ACHN (cell line): ENCODE results near the gene BPI.
"Not testable (repeated sequence)": the region's sequence is repeated elsewhere in the genome, so short reads cannot be mapped to it uniquely, and the experiment has no call there.

Source experiments
- DNase-seq: peaks from one replicate; pipeline ENCODE4 v3.0.0-alpha.2; 2015
- in situ Hi-C: cut with HindIII; loops from 2 replicates; pipeline ENCODE4 v1.10.0; 2017; ENCODE audit warnings: low sequenced_read_pairs, low pct_ligation_motif_present, low pct_unique_long_range_greater_than_20kb

The BPI gene

DNA sequence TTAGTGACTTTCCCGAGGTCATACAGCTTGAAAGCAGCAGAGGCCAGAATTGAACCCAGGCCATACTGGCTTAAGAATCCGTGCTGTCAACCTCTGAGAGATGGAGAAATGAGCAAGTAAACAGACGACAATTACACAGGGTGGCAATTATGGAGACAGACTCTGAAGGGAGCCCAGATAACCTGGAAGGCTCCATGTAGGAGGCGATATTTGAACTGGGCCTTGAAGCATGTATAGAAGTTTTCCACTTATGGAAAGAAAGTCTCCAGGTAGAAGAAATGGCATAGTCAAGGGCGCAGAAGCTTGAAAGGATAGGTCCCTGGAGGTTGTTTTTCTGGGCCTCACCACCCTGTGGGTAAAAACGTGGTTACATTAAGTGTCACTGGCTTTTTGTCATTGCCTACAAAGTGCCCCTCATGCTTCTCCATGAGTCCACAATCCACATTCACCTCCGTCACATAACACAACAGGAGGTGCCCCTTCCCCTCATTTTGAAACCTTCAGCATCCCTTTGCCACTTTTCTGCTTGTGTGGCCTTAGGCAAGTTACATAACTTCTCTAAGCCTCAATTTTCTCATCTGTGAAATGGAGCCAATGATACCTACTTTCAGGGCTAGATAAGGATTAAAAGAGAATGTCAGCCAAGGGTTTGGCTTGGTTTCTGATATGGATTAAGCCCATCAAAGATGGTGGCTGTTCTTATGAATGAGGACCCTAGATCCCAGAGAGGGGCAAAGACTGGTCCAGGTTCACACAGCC lies 5.9 kb upstream of the BPI start:
- no peak for DNase-seq
- in situ Hi-C loops, result no loop called here

DNA sequence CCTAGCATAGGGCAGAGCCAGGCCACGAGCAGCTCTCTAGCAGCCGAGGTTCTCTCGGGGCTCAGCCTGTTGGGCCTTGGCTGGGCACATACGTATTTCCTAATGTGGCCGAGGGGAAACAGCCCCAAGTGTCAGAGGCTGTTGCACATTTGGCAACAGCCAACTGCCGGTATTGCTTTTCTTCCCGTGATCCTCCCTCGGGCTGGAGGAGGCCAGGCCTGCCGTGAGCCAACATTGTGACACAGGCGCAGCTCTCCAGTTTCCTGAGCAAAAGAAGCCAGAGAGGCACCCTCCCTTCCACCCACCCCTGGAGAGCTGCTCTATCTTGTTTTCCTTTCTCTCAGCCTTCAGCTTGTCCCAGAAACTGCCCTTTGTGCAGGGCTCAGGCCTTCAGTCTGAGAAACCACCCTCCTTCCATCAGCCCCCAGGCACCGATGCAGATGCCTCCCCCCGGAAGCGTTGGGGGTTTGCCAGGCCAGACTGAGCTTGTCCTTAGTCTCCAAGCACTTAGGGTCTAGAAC lies 5.1 kb upstream of the BPI start:
- in situ Hi-C loops, result no loop called here
- DNase-seq, result no peak

DNA sequence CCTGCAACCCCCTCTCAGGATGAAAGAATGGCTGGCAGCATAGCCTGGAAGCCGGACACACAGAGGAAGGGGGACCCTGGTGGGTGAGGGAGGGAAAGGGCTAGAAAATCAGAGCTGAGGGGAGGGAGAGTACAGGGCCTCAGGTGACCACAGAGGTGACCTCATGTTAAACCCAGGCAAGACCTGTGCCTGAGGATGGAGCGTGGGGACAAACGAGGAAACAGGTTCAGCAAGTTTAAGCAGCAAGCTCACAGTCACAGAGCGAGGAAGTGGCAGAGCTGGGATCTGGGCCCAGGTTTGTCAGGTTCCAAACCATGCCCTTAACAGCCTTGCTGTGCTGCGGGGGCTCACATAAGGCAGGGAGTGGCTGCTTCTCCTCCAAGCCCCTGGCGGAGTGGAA lies 4.0 kb upstream of the BPI start:
- in situ Hi-C loops, result no loop called here
- no peak for DNase-seq

DNA sequence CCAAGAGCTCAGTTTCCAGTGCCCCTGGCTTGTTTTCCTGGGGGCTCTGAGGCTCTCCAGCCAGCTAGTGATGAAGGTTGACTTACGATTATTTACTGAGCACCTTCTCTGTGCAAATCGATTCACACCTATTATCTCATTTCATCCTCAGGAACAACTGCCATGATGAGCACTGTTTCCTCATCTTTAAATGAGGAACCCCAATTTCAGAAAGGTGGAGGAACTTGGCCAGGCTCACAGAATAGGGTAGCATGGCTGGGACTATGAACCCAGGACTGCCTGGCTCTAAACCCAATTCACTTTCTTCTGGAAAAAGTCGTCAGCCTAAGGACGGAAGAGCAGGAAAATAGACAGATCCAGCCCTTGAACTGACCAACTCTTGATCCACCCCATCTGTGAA lies 3.5 kb upstream of the BPI start:
- in situ Hi-C loops, result no loop called here
- no peak for DNase-seq

DNA sequence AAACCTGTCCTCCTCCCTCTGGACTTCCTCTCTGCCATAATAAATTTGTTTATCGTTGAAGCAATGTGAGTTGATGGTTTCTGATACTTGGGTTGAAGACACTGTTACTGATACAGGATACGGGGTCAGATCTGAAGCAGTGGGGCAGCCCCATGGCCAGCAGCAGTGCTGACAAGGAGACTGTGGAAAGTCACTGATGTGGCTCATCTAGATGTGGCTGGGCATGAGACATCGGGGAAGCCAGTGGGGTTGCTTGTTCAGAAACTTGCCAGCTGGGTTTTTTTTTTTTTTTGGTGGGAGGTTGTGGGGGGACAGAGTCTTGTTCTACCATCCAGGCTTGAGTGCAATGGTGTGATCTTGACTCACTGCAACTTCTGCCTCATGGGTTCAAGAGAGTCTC lies 2.6 kb upstream of the BPI start:
- in situ Hi-C loops, result no loop called here
- DNase-seq, result no peak

DNA sequence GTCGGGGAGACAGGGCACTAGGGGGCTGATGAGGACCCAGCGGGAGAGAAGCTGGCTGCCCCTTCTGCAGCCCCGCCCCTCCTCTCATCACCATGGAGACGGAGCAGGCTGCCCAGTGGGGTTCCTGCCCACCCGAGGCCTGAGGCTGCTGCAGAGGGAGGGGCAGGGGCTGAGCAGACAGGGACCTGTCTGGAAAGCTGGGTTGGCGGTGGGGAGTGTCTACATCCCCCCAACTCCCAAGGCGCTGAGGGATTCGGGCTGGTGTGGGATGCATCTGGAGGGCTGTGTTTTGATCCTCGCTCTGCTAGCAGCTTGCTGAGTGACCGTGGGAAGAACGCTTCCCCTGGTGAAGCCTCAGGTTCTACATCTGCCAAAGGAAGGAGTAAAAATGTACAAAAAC lies 1.2 kb upstream of the BPI start:
- no peak for DNase-seq
- in situ Hi-C loops, result no loop called here

DNA sequence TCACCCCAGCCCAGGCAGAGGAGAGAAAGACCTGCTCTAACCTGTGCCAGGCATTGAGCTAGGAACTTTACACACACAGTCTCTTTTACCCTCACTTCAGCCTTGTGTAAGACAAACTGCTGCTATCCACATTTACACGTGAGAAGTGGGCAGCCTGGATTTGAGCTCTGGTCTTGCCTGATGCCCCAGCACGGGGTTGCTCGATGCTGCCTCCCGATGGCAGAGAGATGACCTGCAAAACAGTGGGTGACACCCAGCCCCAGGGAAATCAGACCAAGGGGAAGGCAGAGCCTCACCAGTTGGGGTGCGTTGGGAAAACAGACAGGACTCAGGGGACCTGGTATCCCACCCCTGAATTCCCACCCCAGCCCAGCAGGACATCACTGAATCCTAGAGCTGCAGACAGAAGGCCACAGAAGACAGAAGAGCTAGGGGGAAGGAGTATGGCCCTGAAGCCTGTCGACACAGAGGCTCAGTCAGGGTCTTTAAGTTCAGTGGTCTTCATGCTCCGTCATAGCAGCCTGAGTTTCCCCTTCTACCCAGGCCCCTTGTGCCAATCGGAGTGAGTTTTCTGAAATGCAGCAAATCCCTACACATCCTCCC lies 990 bp downstream of the BPI start:
- DNase-seq, result peak; percentile 15

DNA sequence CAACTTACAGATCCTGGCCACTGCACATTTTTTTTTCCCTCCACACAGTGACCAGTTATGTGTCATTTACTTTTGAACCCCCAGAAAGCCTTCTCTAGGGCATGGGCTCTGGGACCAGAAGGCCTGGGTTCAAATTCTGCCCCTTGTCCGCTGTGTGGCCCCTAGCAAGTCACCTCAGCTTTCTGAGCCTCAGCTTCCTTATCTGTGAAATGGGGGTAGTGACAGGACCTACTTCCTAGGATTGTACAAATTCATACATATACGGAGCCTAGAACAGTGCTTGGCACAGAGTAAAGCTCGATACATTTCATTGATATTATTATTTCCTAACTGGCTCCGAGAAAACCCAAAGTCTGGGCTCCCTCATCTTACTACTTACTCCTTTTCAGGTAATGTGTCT lies 1.6 kb downstream of the BPI start:
- DNase-seq, result no peak
- in situ Hi-C loops, result no loop called here

More for the DNA sequence above, 990 bp downstream of the BPI start:
- in situ Hi-C loops, result no loop called here

DNA sequence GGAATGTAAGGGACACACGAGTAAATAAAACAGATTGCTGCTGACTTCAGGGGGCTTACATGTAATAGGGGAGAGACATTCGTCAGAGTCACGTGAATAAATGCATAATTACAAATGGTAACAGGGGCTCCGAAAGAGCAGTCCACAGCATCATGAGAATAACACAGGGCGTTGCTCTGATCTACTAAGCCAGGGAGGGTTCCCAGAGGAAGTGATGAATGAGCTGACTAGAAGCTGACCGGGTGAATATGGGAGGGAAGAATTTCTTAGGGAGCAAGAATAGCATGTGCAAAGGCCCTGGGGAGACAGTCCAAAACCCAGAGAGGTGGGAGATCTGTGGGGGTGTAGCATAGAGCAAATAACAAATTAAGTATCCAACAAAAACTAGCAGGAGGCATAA lies 2.4 kb downstream of the BPI start:
- in situ Hi-C loops, result no loop called here
- no peak for DNase-seq

DNA sequence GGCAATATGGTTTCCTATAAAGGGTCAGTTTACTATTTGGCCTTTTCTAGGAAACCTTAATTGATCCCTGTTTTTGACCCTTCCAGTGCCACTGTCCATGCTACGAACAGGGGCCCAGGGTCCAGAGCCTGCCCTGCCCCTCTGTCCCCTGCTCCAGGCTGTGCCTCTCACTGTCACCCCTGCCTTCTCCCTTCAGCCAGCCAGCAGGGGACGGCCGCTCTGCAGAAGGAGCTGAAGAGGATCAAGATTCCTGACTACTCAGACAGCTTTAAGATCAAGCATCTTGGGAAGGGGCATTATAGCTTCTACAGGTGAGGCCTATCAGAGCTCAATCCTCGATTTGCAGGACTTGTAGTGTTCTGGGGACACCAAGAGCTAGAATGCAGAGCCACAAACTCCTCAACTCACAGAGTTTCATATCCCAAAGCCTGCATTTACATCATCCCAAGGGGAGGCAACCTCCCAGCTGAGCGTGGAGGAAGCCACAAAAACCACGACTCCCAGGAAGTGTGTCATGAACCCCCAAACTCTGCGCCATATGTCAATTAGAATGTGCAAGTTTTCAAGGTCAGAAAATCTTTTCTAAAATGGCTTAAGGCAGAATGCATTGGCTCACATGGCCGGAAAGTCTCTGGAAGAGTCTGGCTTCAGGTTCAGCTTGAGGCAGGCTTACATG lies 3.6 kb downstream of the BPI start:
- in situ Hi-C loops, result no loop called here

DNA sequence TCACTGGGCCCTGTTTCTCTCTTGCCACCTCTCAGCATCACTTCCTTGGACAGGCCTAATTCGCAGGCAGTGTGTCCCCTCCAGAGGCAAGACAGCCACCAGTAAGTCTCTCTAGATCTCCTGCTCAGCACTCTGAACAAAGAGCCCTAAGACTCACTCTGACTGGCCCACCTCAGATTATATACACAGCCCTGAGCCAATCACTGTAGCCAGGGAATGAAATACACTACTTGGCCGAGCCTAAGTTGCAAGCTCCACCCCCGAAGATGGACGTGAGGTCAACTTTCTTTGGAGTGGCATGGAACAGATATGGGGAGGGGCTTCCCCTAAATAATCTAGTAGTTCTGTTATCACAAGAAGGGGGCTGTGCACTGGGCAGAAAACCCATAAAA lies 4.1 kb downstream of the BPI start:
- no peak for DNase-seq
- in situ Hi-C loops, result no loop called here

More for the DNA sequence above, 3.6 kb downstream of the BPI start:
- no peak for DNase-seq

DNA sequence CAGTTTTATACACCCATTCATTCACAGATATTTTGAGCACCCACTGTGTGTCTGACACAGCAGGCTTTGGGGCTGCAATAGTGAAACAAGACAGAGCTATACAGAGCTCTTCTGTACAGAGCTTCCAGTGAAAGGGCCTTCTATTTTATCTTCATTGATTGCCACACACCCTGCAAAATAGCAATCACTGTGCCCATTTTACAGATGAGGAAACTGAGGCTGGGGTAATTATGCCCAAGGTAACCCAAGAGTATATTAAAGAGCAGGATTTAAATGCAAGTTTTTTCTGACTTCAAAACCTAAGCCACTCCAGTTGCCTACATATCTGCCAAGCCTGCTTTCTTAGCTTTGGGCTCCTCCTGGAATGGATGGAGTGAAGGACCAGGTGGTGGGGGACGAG lies 4.5 kb downstream of the BPI start:
- in situ Hi-C loops, result no loop called here
- no peak for DNase-seq

DNA sequence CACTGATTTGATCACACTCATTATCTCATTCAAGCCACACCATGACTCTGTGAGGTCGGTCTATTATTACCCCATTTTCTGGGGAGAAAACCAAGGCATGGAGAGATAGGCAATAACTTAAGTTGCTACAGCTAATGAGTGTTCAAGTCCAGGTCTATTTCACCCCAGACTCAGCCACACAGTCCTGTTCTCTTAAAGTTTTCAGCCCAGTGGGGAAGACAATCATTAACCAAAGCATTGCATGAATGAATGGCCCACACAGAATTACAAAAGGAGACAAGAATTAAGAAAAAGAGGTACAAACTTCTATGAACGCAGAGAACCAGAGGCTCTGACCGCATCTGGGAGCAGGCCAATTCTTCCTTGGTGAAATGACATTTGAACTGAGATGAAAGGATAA lies 7.1 kb downstream of the BPI start:
- in situ Hi-C loops, result no loop called here

DNA sequence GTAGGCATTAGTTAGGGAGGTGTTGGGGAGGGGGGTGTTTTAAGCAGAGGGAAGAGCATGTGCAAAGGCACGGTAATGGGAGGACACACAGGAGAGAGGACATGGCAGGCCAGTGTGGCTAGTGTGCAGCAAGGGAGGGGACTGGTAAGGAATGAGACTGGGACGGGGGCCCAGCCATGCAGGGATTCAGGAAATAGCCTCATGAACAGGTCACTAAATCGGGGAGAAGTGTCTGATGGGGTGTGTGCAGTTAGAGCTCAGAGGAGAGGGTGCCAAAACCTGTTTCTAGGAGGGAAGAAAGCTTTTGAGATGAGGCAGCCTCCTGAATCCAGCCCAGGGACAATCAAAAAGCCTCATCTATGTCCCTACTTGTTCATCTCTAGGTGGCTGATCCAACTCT lies 7.5 kb downstream of the BPI start:
- in situ Hi-C loops, result no loop called here
- DNase-seq, result no peak

More for the DNA sequence above, 7.1 kb downstream of the BPI start:
- DNase-seq, result no peak

DNA sequence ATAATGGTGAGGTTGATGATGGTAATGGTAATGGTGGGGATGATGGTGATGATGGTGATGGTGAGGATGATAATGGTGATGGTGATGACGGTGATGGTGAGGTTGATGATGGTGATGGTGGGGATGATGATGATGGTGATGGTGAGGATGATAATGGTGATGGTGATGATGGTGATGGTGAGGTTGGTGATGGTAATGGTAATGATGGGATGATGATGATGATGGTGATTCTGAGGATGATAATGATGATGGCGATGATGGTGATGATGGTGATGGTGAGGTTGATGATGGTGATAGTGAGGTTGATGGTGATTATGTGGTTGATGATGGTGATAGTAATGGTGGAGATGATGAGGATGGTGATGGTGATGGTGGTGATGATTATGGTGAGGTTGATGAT lies 9.7 kb downstream of the BPI start:
- in situ Hi-C loops, result no loop called here
- DNase-seq, result no peak

DNA sequence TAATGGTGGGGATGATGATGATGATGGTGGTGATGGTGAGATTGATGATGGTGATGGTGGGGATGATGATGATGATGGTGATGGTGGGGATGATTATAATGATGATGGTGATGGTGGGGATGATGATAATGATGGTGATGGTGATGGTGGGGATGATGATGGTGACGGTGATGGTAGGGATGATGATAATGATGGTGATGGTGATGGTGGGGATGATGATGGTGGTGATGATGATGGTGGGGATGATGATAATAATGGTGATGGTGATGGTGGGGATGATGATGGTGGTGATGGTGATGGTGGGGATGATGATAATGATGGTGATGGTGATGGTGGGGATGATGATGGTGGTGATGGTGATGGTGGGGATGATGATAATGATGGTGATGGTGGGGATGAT lies 10.4 kb downstream of the BPI start:
- in situ Hi-C loops, DNase-seq: not testable (repeated sequence)

DNA sequence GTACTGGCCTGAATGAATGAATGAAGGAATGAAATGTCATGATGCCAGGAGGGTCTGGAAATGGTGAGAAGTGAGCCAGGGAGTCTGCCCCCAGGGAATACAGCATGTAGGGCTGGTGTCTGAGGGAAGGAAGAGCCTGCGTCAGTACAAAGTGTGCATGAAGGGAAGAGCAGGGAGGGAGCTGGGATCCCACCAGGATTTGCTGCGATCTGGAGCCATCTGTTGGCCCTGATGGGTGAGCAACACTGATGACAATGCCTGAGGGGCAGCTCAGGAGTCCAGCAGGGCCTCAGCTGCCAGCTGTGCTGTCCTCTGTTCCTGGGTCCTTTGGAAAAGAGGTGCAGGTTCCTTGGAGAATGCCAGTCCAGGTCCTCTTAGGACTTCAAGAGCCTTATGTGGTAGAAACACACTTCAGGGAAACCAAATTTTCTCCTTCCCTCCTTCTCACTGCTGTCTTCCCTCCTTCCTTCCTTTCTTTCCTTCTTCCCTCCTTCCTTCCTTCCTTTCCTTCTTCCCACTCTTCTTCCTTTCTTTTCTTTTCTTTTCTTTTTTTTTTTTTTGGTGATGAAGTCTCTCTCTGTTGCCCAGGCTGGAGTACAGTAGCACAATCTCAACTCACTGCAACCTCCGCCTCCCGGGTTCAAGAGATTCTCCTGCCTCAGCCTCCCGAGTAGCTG lies 11.5 kb downstream of the BPI start:
- DNase-seq, result no peak
- in situ Hi-C loops, result no loop called here

DNA sequence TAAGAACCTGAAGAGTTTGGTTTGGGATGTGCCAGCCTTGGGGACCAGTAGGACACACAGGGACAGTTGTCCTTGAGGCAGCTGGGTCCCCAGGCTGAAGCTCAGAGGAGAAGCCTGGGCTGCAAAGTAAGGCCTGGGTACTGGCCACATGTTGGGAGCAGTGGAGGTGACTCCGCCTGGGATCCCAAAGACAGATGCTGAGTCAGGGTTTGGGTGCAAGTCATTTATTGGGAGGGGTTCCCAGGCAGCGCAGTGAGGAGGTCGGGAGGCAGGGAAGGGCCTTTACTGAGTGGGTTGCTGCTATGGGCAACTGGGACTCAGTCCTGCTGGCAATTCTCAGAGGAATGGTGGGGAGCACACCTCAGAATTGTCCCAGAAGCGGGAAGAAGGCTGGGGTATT lies 12.4 kb downstream of the BPI start:
- in situ Hi-C loops, result no loop called here
- no peak for DNase-seq

DNA sequence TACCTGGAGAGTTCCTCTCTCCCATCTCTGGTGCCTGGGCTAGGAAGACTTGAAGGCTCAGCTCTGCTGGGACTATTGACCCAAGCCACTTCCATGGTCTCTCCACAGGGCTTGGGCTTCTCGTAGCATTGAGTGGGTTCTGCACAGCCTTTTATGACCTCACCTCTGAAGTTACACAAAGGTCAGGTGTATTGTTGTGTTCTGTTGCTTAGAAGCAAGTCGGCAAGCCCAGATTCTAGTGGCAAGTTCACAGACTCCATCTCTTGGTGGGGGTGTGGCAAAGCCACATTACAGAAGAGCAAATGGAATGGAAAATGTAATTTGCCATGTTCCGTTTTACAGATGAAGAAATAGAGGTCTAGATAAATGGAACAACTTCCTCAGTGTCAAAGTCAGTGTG lies 13.5 kb downstream of the BPI start:
- in situ Hi-C loops, result no loop called here

More for the DNA sequence above, 13.5 kb downstream of the BPI start:
- no peak for DNase-seq
